SK-N-SH (cell line): ENCODE results near the gene SETSIP. TPM values are rescaled to one million over a fixed set of nuclear protein-coding genes. Genes with fewer than 3 reads are reported as not detected.

Experiments used
- CTCF ChIA-PET: fragments of 300-600, 350-600 bp; formaldehyde crosslinking; extraction: SDS; loops from one replicate; lab custom pipeline; 2021; lab: Yijun Ruan, JAX
- POLR2A ChIA-PET: fragments of 350-600 bp; sonication (Branson Sonifier 250); formaldehyde crosslinking; extraction: SDS; loops from one replicate; lab custom pipeline; 2020; ENCODE audit warnings: antibody characterized with exemption, inconsistent platforms; lab: Yijun Ruan, JAX
- DNase-seq: peaks from one replicate; pipeline ENCODE4 v3.0.0; 2012
- H2AFZ ChIP-seq: fragments of 200-600 bp; sonication (generic); 2 replicates; pipeline ENCODE4 v1.8.1; 2016; ENCODE audit warnings: antibody characterized with exemption, mild to moderate bottlenecking, low read depth
- H3F3A ChIP-seq: fragments of 200-600 bp; sonication (generic); replicated peaks from 2 replicates; pipeline ENCODE3; 2016; ENCODE audit warnings: antibody characterized with exemption, mild to moderate bottlenecking; ENCODE audit not compliant: insufficient read depth
- H3K27ac ChIP-seq, 2 experiments: fragments of 200-500 bp in 1 of 2; fragments of 200-600 bp in 1 of 2; sonication (Bioruptor generic) in 1 of 2; sonication (generic), shearing (Covaris generic) in 1 of 2; 2 replicates each; pipeline versions ENCODE4 v1.5.1 to v1.6.1; 2014 to 2016; ENCODE audit warnings: low read depth in 2 of 2, inconsistent platforms in 1 of 2, low read length in 1 of 2, mild to moderate bottlenecking in 1 of 2, mixed read lengths in 1 of 2
- H3K27me3 ChIP-seq: fragments of 200-600 bp; sonication (generic), shearing (Covaris generic); 2 replicates; pipeline ENCODE4 v1.6.1; 2016; ENCODE audit warnings: mixed run types; ENCODE audit not compliant: insufficient read depth
- H3K36me3 ChIP-seq, 2 experiments: fragments of 200-500 bp in 1 of 2; fragments of 200-600 bp in 1 of 2; sonication (Bioruptor generic) in 1 of 2; sonication (generic) in 1 of 2; replicated peaks in 1 of 2; 2 replicates each; pipeline versions ENCODE3 to v1.5.1; 2014 to 2016; ENCODE audit warnings: low read length in 1 of 2, mild to moderate bottlenecking in 1 of 2; ENCODE audit not compliant: insufficient read depth in 2 of 2, control insufficient read depth in 1 of 2
- H3K4me1 ChIP-seq, 2 experiments: fragments of 200-500 bp in 1 of 2; fragments of 200-600 bp in 1 of 2; sonication (Bioruptor generic) in 1 of 2; sonication (generic), shearing (Covaris generic) in 1 of 2; 2 replicates each; pipeline versions ENCODE4 v1.5.1 to v1.6.1; 2014 to 2016; ENCODE audit warnings: low read depth in 1 of 2, low read length in 1 of 2, mixed run types in 1 of 2; ENCODE audit not compliant: insufficient read depth in 2 of 2, control insufficient read depth in 1 of 2
- H3K4me2 ChIP-seq: fragments of 200-600 bp; sonication (generic), shearing (Covaris generic); 2 replicates; pipeline ENCODE4 v1.6.1; 2017; ENCODE audit warnings: mixed run types
- H3K4me3 ChIP-seq, 2 experiments: fragments of 200-500 bp in 1 of 2; fragments of 200-600 bp in 1 of 2; sonication (Bioruptor generic) in 1 of 2; sonication (generic), shearing (Covaris generic) in 1 of 2; 2 replicates each; pipeline versions ENCODE4 v1.5.1 to v1.8.1; 2014 to 2016; ENCODE audit warnings: low read depth in 2 of 2, inconsistent platforms in 1 of 2, low read length in 1 of 2, mild to moderate bottlenecking in 1 of 2, mixed read lengths in 1 of 2, moderate library complexity in 1 of 2
- H3K79me2 ChIP-seq: fragments of 200-600 bp; sonication (generic); 2 replicates; pipeline ENCODE4 v1.8.1; 2017; ENCODE audit warnings: mild to moderate bottlenecking; ENCODE audit not compliant: insufficient read depth
- H3K9ac ChIP-seq: fragments of 200-600 bp; sonication (generic); 2 replicates; pipeline ENCODE4 v1.6.1; 2017; ENCODE audit warnings: mixed run types
- H3K9me2 ChIP-seq: fragments of 200-600 bp; sonication (generic); 2 replicates; pipeline ENCODE4 v1.6.1; 2017; ENCODE audit warnings: mixed run types
- H3K9me3 ChIP-seq: fragments of 200-600 bp; sonication (generic); 2 replicates; pipeline ENCODE4 v1.6.1; 2017; ENCODE audit warnings: mixed run types, mild to moderate bottlenecking, moderate library complexity
- H4K20me1 ChIP-seq: fragments of 200-600 bp; sonication (generic); 2 replicates; pipeline ENCODE4 v1.6.1; 2017; ENCODE audit warnings: mild to moderate bottlenecking, mixed run types; ENCODE audit not compliant: insufficient read depth
- EP300 ChIP-seq, 2 experiments: IDR thresholded peaks; 2 replicates each; pipeline versions ENCODE4 v1.4.0 to v1.6.1; 2012; ENCODE audit warnings: borderline replicate concordance in 1 of 2, low read depth in 1 of 2, low read length in 1 of 2
- GABPA ChIP-seq: IDR thresholded peaks from 2 replicates; pipeline ENCODE4 v1.4.0; 2012; ENCODE audit warnings: low read depth, mild to moderate bottlenecking
- JUND ChIP-seq: IDR thresholded peaks from 2 replicates; pipeline ENCODE4 v1.4.0; 2012
- POLR2AphosphoS5 ChIP-seq: IDR thresholded peaks from 2 replicates; pipeline ENCODE4 v1.6.1; 2012; ENCODE audit warnings: low read depth, low read length
- REST ChIP-seq: IDR thresholded peaks from 2 replicates; pipeline ENCODE4 v1.6.1; 2012; ENCODE audit warnings: mild to moderate bottlenecking, low read depth, low read length, moderate library complexity
- RXRA ChIP-seq: IDR thresholded peaks from 2 replicates; pipeline ENCODE4 v1.4.0; 2012; ENCODE audit warnings: low read depth, mild to moderate bottlenecking, borderline replicate concordance
- YY1 ChIP-seq: IDR thresholded peaks from 2 replicates; pipeline ENCODE4 v1.4.0; 2012; ENCODE audit warnings: low read depth, mild to moderate bottlenecking
- WGBS: methylation state at CpG from one replicate; pipeline ENCODE4 v1.1.6; 2017; ENCODE audit warnings: low lambda C conversion rate; 5-methylcytosine and 5-hydroxymethylcytosine counted together
- polyA plus RNA-seq, 3 experiments: library from polyadenylated mRNA; depleted of rRNA; stranded (reverse); fragments of >200 nt; gene quantifications; 2 replicates each; pipeline ENCODE4 v1.2.3, GENCODE V29; 2012
- TF ChIP-seq, protein P1 (sequence below): fragments of 200-600 bp; sonication (generic); IDR thresholded peaks from 2 replicates; pipeline ENCODE4 v1.6.1; 2017; ENCODE audit warnings: antibody characterized with exemption, mild to moderate bottlenecking, moderate library complexity
- TF ChIP-seq, protein P2 (sequence below): IDR thresholded peaks from 2 replicates; pipeline ENCODE4 v1.4.0; 2012; ENCODE audit warnings: low read depth, borderline replicate concordance
- TF ChIP-seq, protein P3 (sequence below): IDR thresholded peaks from 2 replicates; pipeline ENCODE4 v1.4.0; 2012; ENCODE audit warnings: low read depth

The SETSIP gene
- polyA plus RNA-seq, 1 of the 3 experiments (the other 2 are of a cell fraction) = not detected

DNA sequence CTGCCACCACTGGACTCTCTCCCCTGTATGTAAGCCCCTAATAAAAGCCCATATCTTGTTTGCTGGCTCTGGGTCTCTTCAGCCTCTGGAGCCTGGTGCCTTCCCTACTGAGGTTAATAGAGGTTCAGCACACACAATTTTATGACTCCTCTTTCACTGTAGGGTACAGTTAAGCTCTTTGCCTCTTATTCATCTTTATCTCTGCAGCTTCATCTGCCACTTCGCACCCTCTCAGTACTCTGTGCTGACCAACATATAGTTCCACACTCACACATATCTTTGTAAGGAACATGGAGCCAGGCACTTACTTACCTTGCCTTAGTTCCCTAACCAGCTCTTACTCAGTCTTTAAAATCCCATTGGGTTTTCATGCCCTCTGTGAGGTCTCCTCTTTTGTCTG, 9.4 kb upstream of the SETSIP start (continued):
- TF ChIP-seq, protein P1, sequence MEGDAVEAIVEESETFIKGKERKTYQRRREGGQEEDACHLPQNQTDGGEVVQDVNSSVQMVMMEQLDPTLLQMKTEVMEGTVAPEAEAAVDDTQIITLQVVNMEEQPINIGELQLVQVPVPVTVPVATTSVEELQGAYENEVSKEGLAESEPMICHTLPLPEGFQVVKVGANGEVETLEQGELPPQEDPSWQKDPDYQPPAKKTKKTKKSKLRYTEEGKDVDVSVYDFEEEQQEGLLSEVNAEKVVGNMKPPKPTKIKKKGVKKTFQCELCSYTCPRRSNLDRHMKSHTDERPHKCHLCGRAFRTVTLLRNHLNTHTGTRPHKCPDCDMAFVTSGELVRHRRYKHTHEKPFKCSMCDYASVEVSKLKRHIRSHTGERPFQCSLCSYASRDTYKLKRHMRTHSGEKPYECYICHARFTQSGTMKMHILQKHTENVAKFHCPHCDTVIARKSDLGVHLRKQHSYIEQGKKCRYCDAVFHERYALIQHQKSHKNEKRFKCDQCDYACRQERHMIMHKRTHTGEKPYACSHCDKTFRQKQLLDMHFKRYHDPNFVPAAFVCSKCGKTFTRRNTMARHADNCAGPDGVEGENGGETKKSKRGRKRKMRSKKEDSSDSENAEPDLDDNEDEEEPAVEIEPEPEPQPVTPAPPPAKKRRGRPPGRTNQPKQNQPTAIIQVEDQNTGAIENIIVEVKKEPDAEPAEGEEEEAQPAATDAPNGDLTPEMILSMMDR = no peak
- TF ChIP-seq POLR2AphosphoS5 (no peak), GABPA (no peak), RXRA (no peak)
- TF ChIP-seq, all 33 proteins: peak for 0

DNA sequence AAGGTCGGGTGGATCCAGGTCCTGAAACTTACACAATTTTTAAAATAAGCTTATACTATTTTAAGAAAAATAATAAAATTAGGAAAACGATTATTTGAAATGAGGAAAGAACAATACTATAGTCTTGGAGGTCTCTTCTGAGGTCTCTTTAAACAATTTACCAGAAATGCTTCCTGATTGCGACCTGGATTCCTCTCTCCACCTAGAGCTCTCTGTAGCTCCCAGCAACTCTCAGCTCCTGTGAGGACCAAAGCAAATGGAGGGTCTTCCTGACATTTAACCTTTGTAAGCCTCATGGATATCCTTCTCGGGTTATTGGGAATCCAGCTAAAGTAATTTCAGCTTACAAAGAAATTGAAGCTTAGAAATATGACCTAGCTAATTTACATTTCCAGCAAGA, 5.8 kb upstream of the SETSIP start:
- ChIA-PET CTCF (interaction anchor here (0.7 to 0.9 kb wide), 2 partner anchors 32 to 210 kb away, joined by 3 read pairs; no protein-coding TSS in a partner anchor), POLR2A (interaction anchor here (0.9 kb wide), 1 partner anchor 14 kb away, joined by 8 read pairs; no protein-coding TSS in a partner anchor)
- H3K36me3 ChIP-seq = no peaks in the 10 kb centered on the region
- no peak overlapping the region; a peak in 1 of 4 replicates for H3K27ac ChIP-seq
- no peaks in the 10 kb centered on the region for H4K20me1 ChIP-seq
- peak overlapping the region; percentile 72 to 80 for H3K4me3 ChIP-seq
- H2AFZ ChIP-seq = peak overlapping the region; percentile 100
- no peaks in the 10 kb centered on the region; a peak in 1 of 4 replicates for H3K4me1 ChIP-seq
- 33% methylated on average over 4 of the region's 4 CpGs for whole genome bisulfite sequencing
- H3K27me3 ChIP-seq = no peaks in the 10 kb centered on the region
- H3K79me2 ChIP-seq = no peaks in the 10 kb centered on the region
- no peak for DNase-seq
- H3K9me2 ChIP-seq = no peaks in the 10 kb centered on the region
- H3F3A ChIP-seq = no peaks in the 10 kb centered on the region
- peak overlapping the region; percentile 73 for H3K4me2 ChIP-seq
- H3K9me3 ChIP-seq = no peaks in the 10 kb centered on the region
- H3K9ac ChIP-seq = peak overlapping the region; percentile 67
- TF ChIP-seq RXRA (no peak), REST (no peak), EP300 (IDR thresholded peaks at IDR 0.05; ENCODE audit: borderline replicate concordance in 1 of 2, low read depth in 1 of 2, low read length in 1 of 2) (no peak), YY1 (no peak), JUND (no peak)
- TF ChIP-seq, protein P2, sequence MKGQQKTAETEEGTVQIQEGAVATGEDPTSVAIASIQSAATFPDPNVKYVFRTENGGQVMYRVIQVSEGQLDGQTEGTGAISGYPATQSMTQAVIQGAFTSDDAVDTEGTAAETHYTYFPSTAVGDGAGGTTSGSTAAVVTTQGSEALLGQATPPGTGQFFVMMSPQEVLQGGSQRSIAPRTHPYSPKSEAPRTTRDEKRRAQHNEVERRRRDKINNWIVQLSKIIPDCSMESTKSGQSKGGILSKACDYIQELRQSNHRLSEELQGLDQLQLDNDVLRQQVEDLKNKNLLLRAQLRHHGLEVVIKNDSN = no peak
- TF ChIP-seq, protein P1 = no peak
- TF ChIP-seq, protein P3, sequence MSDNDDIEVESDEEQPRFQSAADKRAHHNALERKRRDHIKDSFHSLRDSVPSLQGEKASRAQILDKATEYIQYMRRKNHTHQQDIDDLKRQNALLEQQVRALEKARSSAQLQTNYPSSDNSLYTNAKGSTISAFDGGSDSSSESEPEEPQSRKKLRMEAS = no peak
